RWPE2 (cell line): ENCODE measurements around the gene KIF27.
"Not testable (repeated sequence)": the region's sequence is repeated elsewhere in the genome, so short reads cannot be mapped to it uniquely, and the experiment has no call there.

ENCODE experiments used
- ATAC-seq: fragments of 200-7000 bp; cut with Tn5 transposase; 3 replicates; pipeline ENCODE4 v1.9.1; 2021; ENCODE audit warnings: low read depth
- DNase-seq: peaks from one replicate; pipeline ENCODE4 v3.0.0-alpha.2; 2020; ENCODE audit warnings: low spot score
- H3K27ac ChIP-seq: fragments of 450-650 bp; 2 replicates; pipeline ENCODE4 v1.5.1; 2017; ENCODE audit warnings: mild to moderate bottlenecking; ENCODE audit not compliant: poor library complexity, severe bottlenecking
- H3K27me3 ChIP-seq: fragments of 250-450 bp; sonication (Bioruptor Pico); 2 replicates; pipeline ENCODE4 v1.5.1; 2021; ENCODE audit warnings: mild to moderate bottlenecking, moderate library complexity; ENCODE audit not compliant: insufficient read depth, poor library complexity, severe bottlenecking
- H3K36me3 ChIP-seq: fragments of 250-450 bp; sonication (Bioruptor Pico); 2 replicates; pipeline ENCODE4 v1.5.1; 2020; ENCODE audit warnings: low read depth, mild to moderate bottlenecking, moderate library complexity
- H3K4me1 ChIP-seq: fragments of 250-450 bp; sonication (Bioruptor Pico); 2 replicates; pipeline ENCODE4 v1.5.1; 2021; ENCODE audit warnings: mild to moderate bottlenecking, moderate library complexity; ENCODE audit not compliant: insufficient read depth, poor library complexity, severe bottlenecking
- H3K4me3 ChIP-seq: fragments of 250-450 bp; sonication (Bioruptor Pico); 2 replicates; pipeline ENCODE4 v1.5.1; 2021; ENCODE audit warnings: mild to moderate bottlenecking, moderate library complexity; ENCODE audit not compliant: severe bottlenecking
- H3K9me3 ChIP-seq: fragments of 250-450 bp; sonication (Bioruptor Pico); 2 replicates; pipeline ENCODE4 v1.5.1; 2021; ENCODE audit warnings: mild to moderate bottlenecking, moderate library complexity; ENCODE audit not compliant: severe bottlenecking
- TF ChIP-seq, protein P1 (sequence below): fragments of 450-650 bp; IDR thresholded peaks from one replicate; pipeline ENCODE4 v1.5.1; 2017; ENCODE audit warnings: mild to moderate bottlenecking, moderate library complexity; ENCODE audit not compliant: poor library complexity, severe bottlenecking

The KIF27 gene

GRCh38 chr9:83881687-83882408 is 39.4 kb downstream of the KIF27 start:
- H3K4me3 ChIP-seq, H3K27me3 ChIP-seq, DNase-seq, H3K36me3 ChIP-seq, H3K9me3 ChIP-seq, H3K27ac ChIP-seq: not testable (repeated sequence)
- peaks cover 14% of the 10 kb centered on the region for H3K4me1 ChIP-seq
- ATAC-seq = 0 out of 3 replicates have a peak, but pooled peaks have one; percentile 12

- DNase-seq, H3K4me3 ChIP-seq, H3K27me3 ChIP-seq, ATAC-seq, H3K4me1 ChIP-seq, H3K27ac ChIP-seq, H3K36me3 ChIP-seq, H3K9me3 ChIP-seq: not testable (repeated sequence)
Measured at GRCh38 chr9:83875559-83875958, 45.7 kb downstream of the KIF27 start.

DNA sequence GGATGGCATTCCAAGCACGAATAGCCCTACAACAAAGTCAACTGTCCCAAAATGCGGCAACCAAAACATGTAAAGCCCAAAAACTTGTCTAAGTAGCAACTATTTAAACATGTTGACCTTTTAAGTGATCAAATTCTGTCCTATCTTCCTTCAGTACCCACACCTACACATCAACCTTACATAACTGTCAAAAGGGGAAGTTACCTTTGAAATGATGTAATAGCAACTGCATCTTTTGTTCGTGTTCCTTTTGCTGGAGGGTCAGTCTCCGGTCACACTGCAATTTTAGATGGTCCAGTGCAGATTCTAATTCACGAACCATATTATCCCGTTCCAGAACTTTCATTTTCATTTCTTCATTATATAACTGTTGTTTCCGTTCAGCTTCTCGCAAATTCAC is 71.3 kb downstream of the KIF27 start:
- not testable (repeated sequence) for H3K9me3 ChIP-seq, H3K4me3 ChIP-seq, H3K27ac ChIP-seq, H3K36me3 ChIP-seq, H3K27me3 ChIP-seq, ATAC-seq, H3K4me1 ChIP-seq, DNase-seq

- ATAC-seq = peak; percentile 50; the same call in 1 of the 3 replicates
- H3K27me3 ChIP-seq, H3K9me3 ChIP-seq, DNase-seq, H3K36me3 ChIP-seq, H3K4me1 ChIP-seq, H3K27ac ChIP-seq, H3K4me3 ChIP-seq: not testable (repeated sequence)
- TF ChIP-seq, protein P1, sequence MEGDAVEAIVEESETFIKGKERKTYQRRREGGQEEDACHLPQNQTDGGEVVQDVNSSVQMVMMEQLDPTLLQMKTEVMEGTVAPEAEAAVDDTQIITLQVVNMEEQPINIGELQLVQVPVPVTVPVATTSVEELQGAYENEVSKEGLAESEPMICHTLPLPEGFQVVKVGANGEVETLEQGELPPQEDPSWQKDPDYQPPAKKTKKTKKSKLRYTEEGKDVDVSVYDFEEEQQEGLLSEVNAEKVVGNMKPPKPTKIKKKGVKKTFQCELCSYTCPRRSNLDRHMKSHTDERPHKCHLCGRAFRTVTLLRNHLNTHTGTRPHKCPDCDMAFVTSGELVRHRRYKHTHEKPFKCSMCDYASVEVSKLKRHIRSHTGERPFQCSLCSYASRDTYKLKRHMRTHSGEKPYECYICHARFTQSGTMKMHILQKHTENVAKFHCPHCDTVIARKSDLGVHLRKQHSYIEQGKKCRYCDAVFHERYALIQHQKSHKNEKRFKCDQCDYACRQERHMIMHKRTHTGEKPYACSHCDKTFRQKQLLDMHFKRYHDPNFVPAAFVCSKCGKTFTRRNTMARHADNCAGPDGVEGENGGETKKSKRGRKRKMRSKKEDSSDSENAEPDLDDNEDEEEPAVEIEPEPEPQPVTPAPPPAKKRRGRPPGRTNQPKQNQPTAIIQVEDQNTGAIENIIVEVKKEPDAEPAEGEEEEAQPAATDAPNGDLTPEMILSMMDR = peak; percentile 16
Measured at GRCh38 chr9:83837070-83837643, 84.1 kb downstream of the KIF27 start.

GRCh38 chr9:83830426-83831071 is 90.7 kb downstream of the KIF27 start:
- not testable (repeated sequence) for H3K36me3 ChIP-seq, H3K27ac ChIP-seq, DNase-seq, H3K9me3 ChIP-seq, H3K4me1 ChIP-seq, H3K27me3 ChIP-seq, H3K4me3 ChIP-seq
- peak; percentile 50; the same call in 1 of the 3 replicates for ATAC-seq

- peak; percentile 59; the same call in 2 of the 3 replicates for ATAC-seq
- H3K4me1 ChIP-seq, H3K27me3 ChIP-seq, H3K9me3 ChIP-seq, H3K27ac ChIP-seq, H3K36me3 ChIP-seq, H3K4me3 ChIP-seq, DNase-seq: not testable (repeated sequence)
Measured at GRCh38 chr9:83824986-83825623, 96.1 kb downstream of the KIF27 start.
